Neural progenitor cell (in vitro differentiated cells): ENCODE measurements around the gene INHBB.

Source experiments
- EZH2 ChIP-seq: fragments of 200-600 bp; sonication (generic); IDR thresholded peaks from 2 replicates; pipeline ENCODE4 v1.6.1; 2017; ENCODE audit warnings: antibody characterized with exemption, mild to moderate bottlenecking, moderate library complexity
- EZH2phosphoT487 ChIP-seq: fragments of 200-600 bp; sonication (generic); IDR thresholded peaks from 2 replicates; pipeline ENCODE4 v1.6.1; 2017; ENCODE audit warnings: antibody characterized with exemption
- TF ChIP-seq, protein P1 (sequence below): fragments of 200-600 bp; sonication (generic); IDR thresholded peaks from 2 replicates; pipeline ENCODE4 v1.5.1; 2017; ENCODE audit warnings: antibody characterized with exemption, mild to moderate bottlenecking

DNA sequence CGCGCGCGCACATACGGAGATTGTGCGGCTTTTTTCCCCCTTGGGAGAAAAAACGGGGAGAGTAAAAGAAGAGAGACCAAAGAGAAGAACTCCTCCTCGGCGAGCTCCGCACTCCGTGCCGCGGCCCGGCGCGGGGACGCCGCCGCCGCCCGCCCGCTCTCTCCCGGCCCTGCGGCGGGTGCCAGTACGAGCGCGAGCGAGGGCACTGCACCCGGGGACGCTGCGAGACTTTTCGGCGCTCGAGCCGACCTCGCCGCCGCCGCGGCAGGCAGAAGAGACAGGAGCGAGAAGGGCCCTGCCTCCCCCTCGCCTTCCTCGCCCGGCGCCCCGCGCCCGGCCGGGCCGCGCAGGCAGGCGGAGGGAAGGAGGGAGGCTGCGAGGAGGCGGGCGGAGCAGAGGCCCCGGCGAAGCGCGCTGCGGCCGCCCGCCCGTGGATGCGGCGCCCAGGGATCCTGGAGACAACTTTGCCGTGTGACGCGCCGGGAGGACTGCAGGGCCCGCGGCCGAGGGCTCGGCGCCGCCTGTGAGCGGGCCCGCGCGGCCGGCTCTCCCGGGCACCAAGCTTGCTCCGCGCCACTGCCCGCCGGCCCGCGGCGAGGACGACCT, 857 bp upstream of the INHBB start:
- TF ChIP-seq EZH2 = peak; percentile 98
- TF ChIP-seq, protein P1, sequence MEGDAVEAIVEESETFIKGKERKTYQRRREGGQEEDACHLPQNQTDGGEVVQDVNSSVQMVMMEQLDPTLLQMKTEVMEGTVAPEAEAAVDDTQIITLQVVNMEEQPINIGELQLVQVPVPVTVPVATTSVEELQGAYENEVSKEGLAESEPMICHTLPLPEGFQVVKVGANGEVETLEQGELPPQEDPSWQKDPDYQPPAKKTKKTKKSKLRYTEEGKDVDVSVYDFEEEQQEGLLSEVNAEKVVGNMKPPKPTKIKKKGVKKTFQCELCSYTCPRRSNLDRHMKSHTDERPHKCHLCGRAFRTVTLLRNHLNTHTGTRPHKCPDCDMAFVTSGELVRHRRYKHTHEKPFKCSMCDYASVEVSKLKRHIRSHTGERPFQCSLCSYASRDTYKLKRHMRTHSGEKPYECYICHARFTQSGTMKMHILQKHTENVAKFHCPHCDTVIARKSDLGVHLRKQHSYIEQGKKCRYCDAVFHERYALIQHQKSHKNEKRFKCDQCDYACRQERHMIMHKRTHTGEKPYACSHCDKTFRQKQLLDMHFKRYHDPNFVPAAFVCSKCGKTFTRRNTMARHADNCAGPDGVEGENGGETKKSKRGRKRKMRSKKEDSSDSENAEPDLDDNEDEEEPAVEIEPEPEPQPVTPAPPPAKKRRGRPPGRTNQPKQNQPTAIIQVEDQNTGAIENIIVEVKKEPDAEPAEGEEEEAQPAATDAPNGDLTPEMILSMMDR = no peak
- peak; percentile 77 for TF ChIP-seq EZH2phosphoT487
